ENCODE data around the gene SRSF1.

Gene SRSF1

GRCh38 chr17:58010067-58010799, 3.2 kb upstream of the SRSF1 start:
- no peak for DNase-seq (ENCODE audit: low spot score)

- DNase-seq (ENCODE audit: low spot score) = no peak
Observed at GRCh38 chr17:58007781-58008706, 998 bp upstream of the SRSF1 start.

GRCh38 chr17:58006560-58006923, 504 bp downstream of the SRSF1 start:
- DNase-seq (ENCODE audit: low spot score) = peak; percentile 71

GRCh38 chr17:58005728-58006559, 1.1 kb downstream of the SRSF1 start:
- no peak for DNase-seq (ENCODE audit: low spot score)

GRCh38 chr17:58005031-58005727, 1.9 kb downstream of the SRSF1 start:
- DNase-seq (ENCODE audit: low spot score) = no peak

GRCh38 chr17:58004060-58004459, 3.0 kb downstream of the SRSF1 start:
- DNase-seq (ENCODE audit: low spot score) = no peak

- no peak for DNase-seq (ENCODE audit: low spot score)
Observed at GRCh38 chr17:58002973-58003372, 4.1 kb downstream of the SRSF1 start.

- no peak for DNase-seq (ENCODE audit: low spot score)
Observed at GRCh38 chr17:58002154-58002948, 4.7 kb downstream of the SRSF1 start.

GRCh38 chr17:58001461-58002124, 5.5 kb downstream of the SRSF1 start:
- no peak for DNase-seq (ENCODE audit: low spot score)

GRCh38 chr17:57999496-58000017, 7.5 kb downstream of the SRSF1 start:
- peak; percentile 74 for DNase-seq (ENCODE audit: low spot score)

- no peak for DNase-seq (ENCODE audit: low spot score)
Observed at GRCh38 chr17:57999010-57999495, 8.0 kb downstream of the SRSF1 start.

GRCh38 chr17:57997085-57997809, 9.8 kb downstream of the SRSF1 start:
- no peak for DNase-seq (ENCODE audit: low spot score)

GRCh38 chr17:57995076-57995956, 11.7 kb downstream of the SRSF1 start:
- DNase-seq (ENCODE audit: low spot score) = peak; percentile 67

- no peak for DNase-seq (ENCODE audit: low spot score)
Observed at GRCh38 chr17:57994436-57994835, 12.6 kb downstream of the SRSF1 start.

GRCh38 chr17:57993471-57994365, 13.3 kb downstream of the SRSF1 start:
- DNase-seq (ENCODE audit: low spot score) = no peak

GRCh38 chr17:57991537-57991936, 15.5 kb downstream of the SRSF1 start:
- no peak for DNase-seq (ENCODE audit: low spot score)

- no peak for DNase-seq (ENCODE audit: low spot score)
Observed at GRCh38 chr17:57990037-57990436, 17.0 kb downstream of the SRSF1 start.

Measured in LoVo (cell line).